ENCODE measurements around the gene ALPK3. TPM values are rescaled to one million over a fixed set of nuclear protein-coding genes. Genes with fewer than 3 reads are reported as not detected.

ALPK3 gene
- total and polyA plus RNA-seq, 2 donors (not counting 3 experiments of a cell fraction or from before 2014, with no cell fraction given) = 18.4 to 36.2 TPM

GRCh38 chr15:84891339-84891738 is 74.2 kb downstream of the ALPK3 start:
- no peaks in the 10 kb centered on the region for H3K9me3 ChIP-seq (replicated peaks; ENCODE audit: control insufficient read depth, insufficient read depth, low read length)
- intact Hi-C loops (cut with micrococcal nuclease) = no loop called here
- BruUV-seq (replicated peaks) = no TSS peak
- H3K27ac ChIP-seq (ENCODE audit: insufficient read depth, low read depth, low read length) = no peak overlapping the region
- DNase-seq (ENCODE audit: low read depth, low spot score) (no peak), FAIRE-seq (no peak)
- H3K4me3 ChIP-seq (replicated peaks in 1 of 3; ENCODE audit: insufficient read depth in 1 of 3, low read depth in 1 of 3, low read length in 3 of 3) = no peak overlapping the region
- POLR2A ChIA-PET = no interaction called here
- no peaks in the 10 kb centered on the region for H3K36me3 ChIP-seq (ENCODE audit: control insufficient read depth in 2 of 2, extremely low read depth in 1 of 2, insufficient read depth in 2 of 2, low read length in 2 of 2)
- CTCF ChIA-PET = interaction anchor here (1.3 kb wide), 1 partner anchor 16 kb away, joined by 3 read pairs; no protein-coding TSS in a partner anchor
- H3K9ac ChIP-seq (replicated peaks; ENCODE audit: extremely low read depth, insufficient read depth, low read length) = no peak overlapping the region
- H3K79me2 ChIP-seq (ENCODE audit: control insufficient read depth, insufficient read depth, low read length) = no peaks in the 10 kb centered on the region
- no peaks in the 10 kb centered on the region for H4K20me1 ChIP-seq (replicated peaks; ENCODE audit: control insufficient read depth, extremely low read depth, insufficient read depth, low read length)
- no peaks in the 10 kb centered on the region for H3K27me3 ChIP-seq (ENCODE audit: control insufficient read depth in 2 of 2, insufficient read depth in 2 of 2, low read length in 2 of 2)
- H3K4me1 ChIP-seq (ENCODE audit: control insufficient read depth, extremely low read depth, insufficient read depth, low read length) = no peaks in the 10 kb centered on the region
- no peaks in the 10 kb centered on the region for H3K9me1 ChIP-seq (replicated peaks; ENCODE audit: control insufficient read depth, extremely low read depth, insufficient read depth, low read length)
- H2AFZ ChIP-seq (ENCODE audit: low read depth, low read length) = no peak overlapping the region
- TF ChIP-seq EZH2 (IDR thresholded peaks at IDR 0.05; ENCODE audit: borderline replicate concordance, low read depth, low read length, severe bottlenecking) (no peak), POLR2A (IDR thresholded peaks at IDR 0.05; ENCODE audit: low read depth, low read length) (no peak), MYC (IDR thresholded peaks at IDR 0.05; ENCODE audit: low read depth, low read length) (no peak), GATA2 (IDR thresholded peaks at IDR 0.05; ENCODE audit: insufficient read depth, insufficient read length, low read depth, low read length) (no peak), CTCF (IDR thresholded peaks at IDR 0.05; ENCODE audit: extremely low read depth in 1 of 2, insufficient read depth in 1 of 2, low read depth in 1 of 2, low read length in 2 of 2) (no peak), JUN (IDR thresholded peaks at IDR 0.05; ENCODE audit: borderline replicate concordance, insufficient read depth, insufficient read length, low read depth) (no peak), FOS (IDR thresholded peaks at IDR 0.05; ENCODE audit: borderline replicate concordance, insufficient read depth, low read length) (no peak), POLR2AphosphoS5 (IDR thresholded peaks at IDR 0.05; ENCODE audit: insufficient read depth, low read depth, low read length) (no peak)
- TF ChIP-seq, protein P1, sequence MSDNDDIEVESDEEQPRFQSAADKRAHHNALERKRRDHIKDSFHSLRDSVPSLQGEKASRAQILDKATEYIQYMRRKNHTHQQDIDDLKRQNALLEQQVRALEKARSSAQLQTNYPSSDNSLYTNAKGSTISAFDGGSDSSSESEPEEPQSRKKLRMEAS (IDR thresholded peaks at IDR 0.05; ENCODE audit: insufficient read depth, insufficient read length) = no peak
- dilution Hi-C loops (cut with MboI; ENCODE audit: extremely low pct_ligation_motif_present, low sequenced_read_pairs) = no loop called here
- no peak overlapping the region for H3K4me2 ChIP-seq (ENCODE audit: insufficient read depth, low read length)

All from endothelial cell of umbilical vein (primary cell).